Raji (cell line): ENCODE measurements around the gene MARVELD1.

Experiments
- POLR2A ChIP-seq: IDR thresholded peaks from 2 replicates; pipeline ENCODE4 v1.6.1; 2011; ENCODE audit warnings: low read depth, low read length, control low read depth; ENCODE audit not compliant: insufficient read depth

Gene MARVELD1

DNA sequence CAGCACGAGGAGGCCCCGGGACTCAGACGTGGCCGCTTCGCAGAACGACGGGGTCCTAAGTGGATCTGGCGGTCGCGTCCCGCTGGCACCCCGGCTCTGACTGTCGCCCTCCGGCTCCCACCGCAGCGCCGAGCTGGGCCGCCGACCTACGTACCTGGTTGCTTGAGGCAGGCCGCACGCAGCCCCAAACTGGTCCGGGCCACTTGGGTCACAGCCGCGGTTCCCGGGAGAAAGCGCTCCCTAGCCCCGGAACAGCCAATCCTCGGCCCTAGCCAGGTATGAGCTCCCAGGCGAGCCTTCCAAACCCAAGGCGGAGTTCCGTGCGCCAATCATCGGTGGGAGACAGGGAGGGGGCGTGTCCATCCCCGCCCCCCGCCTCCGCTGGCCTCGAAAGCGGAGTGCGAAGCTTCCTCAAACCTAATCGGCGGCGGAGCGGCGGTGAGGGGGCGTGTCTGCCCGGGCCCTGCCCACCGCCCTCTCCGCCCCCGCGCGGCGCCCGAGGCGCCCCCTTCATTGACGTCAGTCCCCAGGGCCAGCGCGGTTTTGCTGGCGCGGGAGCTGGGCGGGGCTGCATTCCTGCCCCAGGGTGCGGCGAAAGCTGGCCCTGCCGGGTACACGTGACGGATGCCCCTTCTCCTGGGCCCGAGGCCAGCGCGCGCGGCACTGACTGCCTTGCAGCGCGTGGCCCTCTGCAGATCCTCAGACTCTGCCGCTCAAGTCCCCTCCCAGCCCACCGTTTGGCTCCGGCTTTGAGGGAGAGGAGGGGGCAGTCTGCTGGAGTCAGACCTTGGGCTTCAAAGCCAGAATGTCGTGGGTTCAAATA, 26.4 kb upstream of the MARVELD1 start, which contains the start of gene AVPI1:
AVPI1 (minus strand) TSS at position 280 of the 823 bp plus-strand sequence. CDS start 7,336 bp downstream, outside the sequence.
- peak; percentile 55 for TF ChIP-seq POLR2A

- no peak for TF ChIP-seq POLR2A
These were observed 25.4 kb upstream of the MARVELD1 start for GRCh38 chr10:97687785-97688781.

DNA sequence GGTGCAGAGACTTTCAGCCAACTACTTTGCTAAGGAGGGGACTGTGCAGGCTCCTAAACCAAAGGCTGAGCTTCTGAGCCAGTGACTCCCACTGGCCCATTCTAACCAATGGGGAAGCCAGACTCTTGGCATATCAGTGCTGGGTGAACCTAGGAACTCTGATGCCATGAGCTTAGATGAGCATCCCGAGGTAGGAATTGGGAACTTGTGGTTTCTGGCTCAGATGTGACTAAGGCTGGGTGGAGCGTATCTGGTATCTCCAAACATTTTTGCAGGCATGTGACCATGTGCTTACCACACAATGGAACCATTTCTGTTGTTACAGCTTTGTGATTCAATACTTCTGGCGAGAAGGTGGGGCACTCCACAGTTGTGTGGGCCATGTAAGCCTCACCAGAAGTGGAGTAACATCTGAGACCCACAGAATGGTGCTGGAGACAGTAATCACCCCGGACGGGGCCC, 23.9 kb upstream of the MARVELD1 start:
- TF ChIP-seq POLR2A = no peak

DNA sequence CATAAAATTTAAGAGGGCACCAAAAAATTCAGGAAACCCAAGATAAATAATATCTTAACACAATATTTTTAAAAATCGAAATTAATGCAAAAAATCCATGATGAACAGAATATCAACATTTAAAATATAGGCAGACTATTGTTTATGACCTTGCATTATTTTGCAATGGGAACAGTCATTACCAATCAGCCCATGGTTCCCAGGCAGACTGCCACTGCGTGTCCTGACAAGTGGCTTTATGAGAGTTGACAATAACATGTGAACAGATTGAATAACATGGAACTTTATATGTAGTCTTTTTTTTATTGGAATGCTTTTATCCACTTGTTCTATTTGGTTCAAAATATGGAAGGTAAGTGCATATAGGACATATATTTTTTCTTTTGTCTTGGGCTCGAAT, 23.4 kb upstream of the MARVELD1 start:
- no peak for TF ChIP-seq POLR2A

- no peak for TF ChIP-seq POLR2A
These were observed 12.0 kb upstream of the MARVELD1 start for GRCh38 chr10:97701438-97702069.

DNA sequence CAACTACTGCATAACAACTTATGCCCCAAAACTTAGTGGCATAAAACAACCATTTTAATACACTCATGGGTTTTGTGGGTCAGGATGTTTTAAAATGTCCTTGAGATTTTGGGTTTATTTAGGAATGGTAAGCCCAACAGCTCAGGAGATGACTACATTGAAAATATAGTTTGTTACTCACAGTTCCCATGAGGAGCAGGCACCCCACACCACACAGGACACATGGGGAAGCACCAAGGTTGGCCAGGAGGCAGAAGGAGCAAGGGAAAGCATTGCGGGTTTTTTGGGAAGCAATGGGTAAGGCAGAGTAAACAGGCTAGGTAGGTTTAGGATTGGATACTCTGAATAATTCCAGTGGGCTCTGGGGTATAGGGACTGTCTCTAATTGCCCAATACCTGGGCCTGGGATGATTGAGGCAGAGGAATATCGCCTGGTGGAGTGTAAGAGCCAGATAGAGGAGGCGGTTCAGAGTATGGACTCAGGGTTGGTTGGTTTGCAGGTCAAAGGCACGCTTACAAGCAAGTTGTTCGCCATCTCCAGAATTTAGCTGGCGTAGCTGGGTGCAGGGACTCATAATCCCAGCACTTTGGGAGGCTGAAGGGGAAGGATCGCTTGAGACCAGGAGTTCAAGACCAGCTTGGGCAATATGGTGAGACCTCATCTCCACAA, 10.0 kb upstream of the MARVELD1 start:
- TF ChIP-seq POLR2A = no peak

- no peak for TF ChIP-seq POLR2A
These were observed 9.2 kb upstream of the MARVELD1 start for GRCh38 chr10:97704341-97704740.

DNA sequence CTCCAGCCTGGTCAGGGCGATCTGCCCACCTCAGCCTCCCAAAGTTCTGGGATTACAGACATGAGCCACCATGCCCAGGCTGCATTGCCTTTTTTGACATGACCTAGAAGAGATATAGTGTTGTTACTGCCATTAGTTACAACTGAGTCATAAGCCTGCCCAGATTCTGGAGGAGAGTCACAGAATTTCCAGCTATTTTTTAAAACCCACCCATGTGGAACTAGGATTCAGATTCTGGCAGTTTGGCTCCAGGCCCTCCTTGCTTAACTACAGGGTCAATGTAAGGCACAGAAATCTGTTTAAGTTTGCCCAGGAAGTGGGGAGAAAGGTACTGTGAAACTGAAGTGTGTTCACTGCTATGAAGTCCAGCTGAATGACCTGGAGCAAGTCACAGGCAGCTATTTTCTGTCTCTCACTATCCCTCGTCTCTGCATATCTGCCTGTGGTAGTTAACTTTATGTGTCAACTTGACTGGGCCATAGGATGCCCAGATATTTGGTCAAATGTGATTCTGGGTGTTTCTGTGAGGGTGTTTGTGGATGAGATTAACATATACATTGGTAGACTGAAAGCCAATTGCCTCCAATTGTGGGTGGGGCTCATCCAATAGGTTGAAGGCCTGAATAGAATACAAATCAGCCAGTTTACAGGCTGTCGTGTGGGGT, 8.4 kb upstream of the MARVELD1 start:
- no peak for TF ChIP-seq POLR2A

- TF ChIP-seq POLR2A = no peak
These were observed 6.2 kb upstream of the MARVELD1 start for GRCh38 chr10:97707134-97707861.

DNA sequence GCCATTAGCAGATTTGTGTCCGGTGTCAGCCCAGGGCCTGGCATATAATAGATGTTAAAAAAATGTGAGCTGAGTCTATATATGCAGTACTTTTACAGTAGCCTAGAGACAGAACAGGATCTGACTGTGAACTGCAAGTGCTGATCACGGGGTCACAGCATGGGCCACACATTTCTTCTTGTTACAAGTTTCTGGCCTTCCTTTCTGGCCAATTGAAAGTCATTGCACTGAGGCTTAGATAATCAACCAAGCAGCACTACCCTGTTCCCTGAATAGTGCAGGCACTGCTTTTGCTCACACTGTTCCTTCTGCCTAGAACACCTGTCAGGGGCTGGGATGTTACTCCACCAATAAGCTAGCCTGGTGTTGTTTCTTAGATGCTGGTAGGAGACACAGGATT, 5.4 kb upstream of the MARVELD1 start:
- TF ChIP-seq POLR2A = no peak

- no peak for TF ChIP-seq POLR2A
These were observed 4.3 kb upstream of the MARVELD1 start for GRCh38 chr10:97708976-97709946.

- no peak for TF ChIP-seq POLR2A
These were observed 1.6 kb upstream of the MARVELD1 start for GRCh38 chr10:97711640-97712572.
